ENCODE results near the gene NME8.

DNA sequence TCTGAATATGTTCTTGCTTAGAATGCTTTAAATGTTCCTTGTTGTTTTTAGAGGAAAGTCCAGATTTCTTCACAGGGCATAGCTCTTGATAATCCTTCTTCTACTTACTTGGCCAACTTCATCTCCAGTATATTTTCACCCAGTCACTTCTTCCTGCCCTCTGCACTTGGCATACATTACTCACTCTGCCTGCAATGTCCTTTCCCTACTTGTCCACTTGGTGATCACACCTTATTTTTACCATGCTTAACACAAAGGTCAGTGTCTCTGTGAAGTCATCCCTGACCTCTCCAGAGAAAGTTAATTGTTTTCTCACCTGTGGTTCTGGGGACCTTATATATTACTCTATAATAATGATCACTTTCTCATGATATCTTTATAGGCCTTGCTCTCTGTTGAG, 45.0 kb downstream of the NME8 start:
- TF ChIP-seq, protein P1, sequence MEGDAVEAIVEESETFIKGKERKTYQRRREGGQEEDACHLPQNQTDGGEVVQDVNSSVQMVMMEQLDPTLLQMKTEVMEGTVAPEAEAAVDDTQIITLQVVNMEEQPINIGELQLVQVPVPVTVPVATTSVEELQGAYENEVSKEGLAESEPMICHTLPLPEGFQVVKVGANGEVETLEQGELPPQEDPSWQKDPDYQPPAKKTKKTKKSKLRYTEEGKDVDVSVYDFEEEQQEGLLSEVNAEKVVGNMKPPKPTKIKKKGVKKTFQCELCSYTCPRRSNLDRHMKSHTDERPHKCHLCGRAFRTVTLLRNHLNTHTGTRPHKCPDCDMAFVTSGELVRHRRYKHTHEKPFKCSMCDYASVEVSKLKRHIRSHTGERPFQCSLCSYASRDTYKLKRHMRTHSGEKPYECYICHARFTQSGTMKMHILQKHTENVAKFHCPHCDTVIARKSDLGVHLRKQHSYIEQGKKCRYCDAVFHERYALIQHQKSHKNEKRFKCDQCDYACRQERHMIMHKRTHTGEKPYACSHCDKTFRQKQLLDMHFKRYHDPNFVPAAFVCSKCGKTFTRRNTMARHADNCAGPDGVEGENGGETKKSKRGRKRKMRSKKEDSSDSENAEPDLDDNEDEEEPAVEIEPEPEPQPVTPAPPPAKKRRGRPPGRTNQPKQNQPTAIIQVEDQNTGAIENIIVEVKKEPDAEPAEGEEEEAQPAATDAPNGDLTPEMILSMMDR (conservative IDR thresholded peaks at IDR 0.05; ENCODE audit: low read length) = no peak
- TF ChIP-seq EZH2phosphoT487 (IDR thresholded peaks at IDR 0.05; ENCODE audit: borderline replicate concordance, low read depth, low read length) = no peak
